Ishikawa (cell line): ENCODE results near the gene AUTS2.

ENCODE experiments used
- CEBPB ChIP-seq: IDR thresholded peaks from 2 replicates; pipeline ENCODE4 v1.6.1; 2012
- CREB1 ChIP-seq: IDR thresholded peaks from 2 replicates; pipeline ENCODE4 v1.6.1; 2012; ENCODE audit warnings: low read depth
- EGR1 ChIP-seq: IDR thresholded peaks from 2 replicates; pipeline ENCODE4 v1.6.1; 2012
- EP300 ChIP-seq: IDR thresholded peaks from 2 replicates; pipeline ENCODE4 v1.6.1; 2012; ENCODE audit warnings: borderline replicate concordance
- FOXM1 ChIP-seq: IDR thresholded peaks from 2 replicates; pipeline ENCODE4 v1.6.1; 2012; ENCODE audit warnings: low read depth, borderline replicate concordance
- NFIC ChIP-seq: IDR thresholded peaks from 2 replicates; pipeline ENCODE4 v1.6.1; 2012
- RAD21 ChIP-seq: IDR thresholded peaks from 2 replicates; pipeline ENCODE4 v1.6.1; 2012; ENCODE audit warnings: low read depth
- REST ChIP-seq: IDR thresholded peaks from 2 replicates; pipeline ENCODE4 v1.6.1; 2012; ENCODE audit warnings: low read depth, mild to moderate bottlenecking
- TAF1 ChIP-seq: IDR thresholded peaks from 2 replicates; pipeline ENCODE4 v1.6.1; 2012; ENCODE audit warnings: low read depth, mild to moderate bottlenecking
- TCF12 ChIP-seq: IDR thresholded peaks from 2 replicates; pipeline ENCODE4 v1.6.1; 2012; ENCODE audit warnings: low read depth
- TEAD4 ChIP-seq: IDR thresholded peaks from 2 replicates; pipeline ENCODE4 v1.6.1; 2012
- USF1 ChIP-seq: IDR thresholded peaks from 2 replicates; pipeline ENCODE4 v1.6.1; 2012
- YY1 ChIP-seq: IDR thresholded peaks from 2 replicates; pipeline ENCODE4 v1.6.1; 2012; ENCODE audit warnings: low read depth
- ZBTB7A ChIP-seq: IDR thresholded peaks from 2 replicates; pipeline ENCODE4 v1.6.1; 2012; ENCODE audit warnings: low read depth
- TF ChIP-seq, protein P1 (sequence below): IDR thresholded peaks from 2 replicates; pipeline ENCODE4 v1.6.1; 2012

The AUTS2 gene

GRCh38 chr7:70307544-70308106, 709.4 kb downstream of the AUTS2 start:
- TF ChIP-seq REST = no peak
- TF ChIP-seq EGR1 = no peak
- TF ChIP-seq EP300 = no peak
- TF ChIP-seq TCF12 = no peak
- no peak for TF ChIP-seq YY1
- TF ChIP-seq TAF1 = no peak
- TF ChIP-seq FOXM1 = no peak
- TF ChIP-seq, protein P1, sequence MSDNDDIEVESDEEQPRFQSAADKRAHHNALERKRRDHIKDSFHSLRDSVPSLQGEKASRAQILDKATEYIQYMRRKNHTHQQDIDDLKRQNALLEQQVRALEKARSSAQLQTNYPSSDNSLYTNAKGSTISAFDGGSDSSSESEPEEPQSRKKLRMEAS = no peak
- no peak for TF ChIP-seq CEBPB
- TF ChIP-seq TEAD4 = no peak
- TF ChIP-seq RAD21 = no peak
- no peak for TF ChIP-seq CREB1

DNA sequence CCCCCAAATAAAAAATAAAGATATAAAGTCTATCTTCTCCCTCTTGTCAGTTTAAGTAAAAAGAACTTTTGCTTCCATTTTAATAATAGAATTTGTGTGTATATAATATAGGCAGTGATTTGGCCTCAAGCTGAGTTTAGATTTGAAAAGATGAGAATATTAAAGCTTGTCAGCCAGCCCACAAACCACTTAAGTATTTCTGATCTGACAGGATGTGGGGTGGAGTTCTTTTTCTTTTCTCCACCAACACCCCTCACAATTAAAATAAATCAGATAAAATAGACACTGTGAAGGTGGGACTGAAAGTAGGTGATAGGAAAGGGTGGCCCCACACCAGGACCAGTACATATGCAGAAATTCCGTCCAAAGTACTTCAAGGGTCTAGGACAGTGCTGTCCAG, 714.1 kb downstream of the AUTS2 start:
- TF ChIP-seq TAF1 = no peak
- no peak for TF ChIP-seq FOXM1
- no peak for TF ChIP-seq ZBTB7A
- no peak for TF ChIP-seq CEBPB
- no peak for TF ChIP-seq EP300
- no peak for TF ChIP-seq NFIC
- TF ChIP-seq EGR1 = no peak
- no peak for TF ChIP-seq YY1
- TF ChIP-seq TCF12 = no peak
- TF ChIP-seq RAD21 = no peak
- TF ChIP-seq CREB1 = no peak
- no peak for TF ChIP-seq TEAD4
- TF ChIP-seq, protein P1 = no peak
- TF ChIP-seq USF1 = no peak
- no peak for TF ChIP-seq REST

DNA sequence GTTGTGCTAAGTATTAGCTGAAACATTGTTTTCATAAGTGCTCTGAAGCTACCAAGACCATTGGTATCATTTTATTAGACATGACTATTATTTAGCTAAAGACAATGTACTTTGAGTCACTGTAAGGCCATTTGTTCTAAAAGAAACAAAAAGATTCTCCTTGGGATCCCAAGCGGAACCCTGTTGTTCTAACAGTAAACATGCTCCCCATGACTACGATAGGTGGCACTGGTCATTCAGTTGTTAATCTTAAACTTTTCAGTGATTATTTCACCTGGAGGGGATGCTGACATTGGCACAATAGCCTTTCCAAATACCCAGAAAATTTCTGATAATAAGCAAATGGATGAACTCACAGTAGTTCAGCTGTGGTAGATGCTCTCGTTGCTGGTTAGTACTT, 715.0 kb downstream of the AUTS2 start:
- TF ChIP-seq USF1 (no peak), CREB1 (no peak), EGR1 (no peak), TCF12 (no peak), RAD21 (no peak), ZBTB7A (no peak), EP300 (no peak), CEBPB (no peak), TEAD4 (no peak), FOXM1 (no peak), REST (no peak), NFIC (no peak), TAF1 (no peak)
- TF ChIP-seq, protein P1 = no peak

DNA sequence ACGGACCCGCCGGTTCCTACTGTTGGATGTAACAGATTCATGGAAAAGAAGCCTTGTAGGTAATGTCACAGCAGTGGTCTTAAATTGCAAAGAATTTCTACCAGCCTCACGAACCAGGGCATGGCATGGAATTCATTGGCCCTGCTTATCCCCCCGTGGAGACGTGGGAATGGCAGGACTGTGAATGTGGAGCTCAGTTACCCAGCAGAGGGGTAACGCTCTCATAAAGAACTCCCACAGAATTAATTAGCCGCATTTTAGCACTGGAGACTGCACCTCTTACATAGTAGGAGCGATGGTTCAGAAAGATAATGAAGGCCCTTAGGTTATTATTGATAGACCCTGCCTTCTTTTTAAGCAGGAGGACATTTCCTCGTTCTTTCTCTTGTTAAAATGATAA, 715.4 kb downstream of the AUTS2 start:
- no peak for TF ChIP-seq YY1
- no peak for TF ChIP-seq TCF12
- TF ChIP-seq, protein P1 = no peak
- TF ChIP-seq CEBPB = no peak
- TF ChIP-seq TAF1 = no peak
